Mesodermal cell (in vitro differentiated cells): Measurements from ENCODE around the gene SCUBE2.

Source experiments
- H3K27ac ChIP-seq: 2 replicates; pipeline ENCODE4 v1.7.0; 2013; ENCODE audit warnings: mild to moderate bottlenecking, low read depth, low read length, moderate library complexity; ENCODE audit not compliant: severe bottlenecking
- H3K36me3 ChIP-seq: 2 replicates; pipeline ENCODE4 v1.7.1; 2013; ENCODE audit warnings: mild to moderate bottlenecking, low read length, moderate library complexity; ENCODE audit not compliant: control insufficient read depth, insufficient read depth
- H3K4me1 ChIP-seq: one replicate; pipeline ENCODE4 v1.7.1; 2013; ENCODE audit warnings: mild to moderate bottlenecking, low read length; ENCODE audit not compliant: insufficient read depth, control insufficient read depth, poor library complexity, severe bottlenecking
- H3K4me3 ChIP-seq: 2 replicates; pipeline ENCODE4 v1.7.0; 2013; ENCODE audit warnings: low read length, control low read depth, mild to moderate bottlenecking; ENCODE audit not compliant: insufficient read depth, poor library complexity, severe bottlenecking; ENCODE audit errors: extremely low read depth
- H3K9me3 ChIP-seq: 2 replicates; pipeline ENCODE4 v1.7.1; 2013; ENCODE audit warnings: mild to moderate bottlenecking, low read length, moderate library complexity; ENCODE audit not compliant: control insufficient read depth
- WGBS, 2 experiments: methylation state at CpG; one replicate each; pipeline ENCODE4 v1.1.5; 2013; ENCODE audit warnings: missing lambda C conversion rate in 2 of 2; ENCODE audit not compliant: insufficient coverage in 2 of 2; 5-methylcytosine and 5-hydroxymethylcytosine counted together

The SCUBE2 gene

GRCh38 chr11:9040410-9040809 lies 51.0 kb downstream of the SCUBE2 start:
- no peaks in the 10 kb centered on the region for H3K9me3 ChIP-seq
- H3K36me3 ChIP-seq, result no peaks in the 10 kb centered on the region
- no peak overlapping the region for H3K27ac ChIP-seq
- 96 to 100% methylated on average over 6 to 9 of the region's 10 CpGs for WGBS, 2 experiments
- H3K4me3 ChIP-seq, result no peak overlapping the region
- no peaks in the 10 kb centered on the region for H3K4me1 ChIP-seq

- Histone ChIP-seq H3K4me1 (no peaks in the 10 kb centered on the region), H3K27ac (no peak overlapping the region), H3K36me3 (no peaks in the 10 kb centered on the region), H3K4me3 (no peak overlapping the region), H3K9me3 (no peaks in the 10 kb centered on the region)
- WGBS, 2 experiments, result 88 to 97% methylated on average over 16 of the region's 19 CpGs
Measured at GRCh38 chr11:9039863-9040262, 51.5 kb downstream of the SCUBE2 start.

DNA sequence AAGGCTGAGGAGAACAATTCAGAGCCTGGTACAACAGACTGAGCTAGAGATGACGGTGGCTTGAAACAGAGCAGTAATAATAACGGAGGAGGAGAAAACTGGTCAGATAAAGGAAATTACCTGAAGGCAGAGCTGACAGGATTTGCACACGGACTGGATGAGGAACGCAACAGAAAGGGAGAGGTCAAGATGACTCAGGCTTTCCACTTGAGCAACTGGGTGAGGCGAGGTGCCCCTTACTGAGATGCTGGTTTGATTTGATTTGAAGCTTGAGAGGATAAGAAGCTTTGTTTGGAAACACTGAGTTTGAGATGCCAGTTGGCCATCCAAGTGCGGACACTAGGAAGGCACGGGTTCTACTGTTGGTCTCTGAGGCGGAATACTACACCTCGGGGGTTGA lies 52.2 kb downstream of the SCUBE2 start:
- Histone ChIP-seq H3K27ac (no peak overlapping the region), H3K36me3 (no peaks in the 10 kb centered on the region), H3K9me3 (no peaks in the 10 kb centered on the region), H3K4me3 (no peak overlapping the region), H3K4me1 (no peaks in the 10 kb centered on the region)
- 94 to 96% methylated on average over 9 of the region's 9 CpGs for WGBS, 2 experiments

DNA sequence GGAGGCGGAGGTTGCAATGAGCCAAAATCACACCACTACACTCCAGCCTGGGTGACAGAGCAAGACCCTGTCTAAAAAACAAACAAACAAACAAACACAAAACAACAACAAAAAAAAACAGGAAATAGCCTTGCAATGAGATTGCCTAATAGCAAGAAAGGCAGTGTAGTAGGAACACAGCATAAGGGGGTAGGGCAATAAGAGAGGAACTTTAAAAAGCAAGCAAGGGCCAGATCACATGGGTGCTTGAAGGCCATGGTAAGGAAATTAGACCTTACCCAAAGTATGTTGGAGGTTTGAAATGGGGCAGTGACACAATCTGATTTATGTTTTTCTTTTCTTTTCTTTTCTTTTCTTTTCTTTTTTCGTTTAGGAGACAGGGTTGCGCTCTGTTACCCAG lies 52.9 kb downstream of the SCUBE2 start:
- no peaks in the 10 kb centered on the region for H3K9me3 ChIP-seq
- H3K36me3 ChIP-seq, result no peaks in the 10 kb centered on the region
- no peak overlapping the region for H3K27ac ChIP-seq
- 80% methylated on average over 1 to 2 of the region's 3 CpGs for WGBS, 2 experiments
- no peaks in the 10 kb centered on the region for H3K4me1 ChIP-seq
- no peak overlapping the region for H3K4me3 ChIP-seq

- Histone ChIP-seq H3K27ac (no peak overlapping the region), H3K4me3 (no peak overlapping the region), H3K36me3 (no peaks in the 10 kb centered on the region), H3K9me3 (no peaks in the 10 kb centered on the region), H3K4me1 (no peaks in the 10 kb centered on the region)
- WGBS, 2 experiments, result 88% methylated on average over 1 of the region's 1 CpG; no CpG with 5 or more reads in 1 of the 2 experiments
Measured at GRCh38 chr11:9037963-9038362, 53.4 kb downstream of the SCUBE2 start.

DNA sequence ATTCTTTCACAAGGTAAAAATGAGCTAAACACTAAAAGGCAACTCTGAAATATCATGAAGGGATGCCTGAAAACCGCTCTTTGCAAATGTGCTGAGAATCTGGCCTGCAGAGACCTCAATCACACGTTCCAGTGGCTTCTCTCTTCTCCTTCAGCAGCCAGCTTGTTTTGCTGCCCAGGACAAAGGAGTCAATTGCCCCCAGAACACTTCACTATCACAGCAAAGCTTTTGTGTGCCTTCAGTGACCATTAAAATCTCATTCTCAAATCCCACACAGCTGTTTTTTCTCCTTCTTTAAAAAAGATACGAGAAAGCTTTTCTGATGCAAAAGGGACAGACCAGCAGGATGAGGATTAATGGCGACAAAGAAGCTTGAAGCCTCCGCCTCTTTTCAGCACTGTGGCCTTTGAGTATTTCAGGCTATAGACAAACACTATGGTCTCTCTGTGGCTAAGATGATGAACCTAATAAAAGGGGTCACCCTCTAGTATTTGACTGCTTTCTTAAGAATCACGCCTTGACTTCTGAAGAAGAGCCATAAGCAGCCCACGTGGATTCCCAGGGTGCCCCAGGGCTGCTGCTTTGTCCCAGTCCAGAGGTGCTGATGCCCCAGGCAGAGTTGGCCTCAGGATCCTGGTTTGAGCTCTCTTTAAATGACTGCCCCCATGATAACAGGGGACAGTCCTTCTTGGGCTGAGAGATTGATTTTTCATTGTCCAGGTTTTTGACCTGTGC lies 54.2 kb downstream of the SCUBE2 start:
- Histone ChIP-seq H3K27ac (no peak overlapping the region), H3K4me3 (no peak overlapping the region), H3K36me3 (no peaks in the 10 kb centered on the region), H3K4me1 (no peaks in the 10 kb centered on the region), H3K9me3 (no peaks in the 10 kb centered on the region)
- WGBS, 2 experiments, result 63 to 67% methylated on average over 6 of the region's 7 CpGs

- Histone ChIP-seq H3K4me1 (peaks cover 9% of the 10 kb centered on the region), H3K9me3 (no peaks in the 10 kb centered on the region), H3K27ac (no peak overlapping the region), H3K4me3 (no peak overlapping the region), H3K36me3 (no peaks in the 10 kb centered on the region)
- WGBS, 2 experiments, result 71 to 89% methylated on average over 5 of the region's 5 CpGs
Measured at GRCh38 chr11:9030601-9031000, 60.8 kb downstream of the SCUBE2 start.

DNA sequence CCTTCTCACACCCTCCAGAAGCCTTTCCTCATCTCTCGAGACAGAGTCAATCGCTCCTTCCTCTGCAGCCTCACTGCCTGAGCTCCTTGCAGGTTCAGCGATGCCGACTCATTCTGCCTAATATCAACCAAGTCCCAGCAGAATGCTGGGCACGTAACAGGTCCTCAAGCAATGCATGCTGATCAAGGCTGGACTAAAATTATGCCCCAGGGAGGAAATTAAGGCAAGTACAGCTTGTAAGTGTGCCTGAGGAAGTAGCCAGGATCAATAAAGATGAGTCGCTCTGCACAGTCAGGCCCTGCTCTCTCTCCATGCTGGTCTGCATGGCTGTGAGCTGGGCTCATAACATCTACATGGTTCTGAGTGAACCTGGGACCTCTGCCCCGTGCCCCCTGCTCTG lies 62.0 kb downstream of the SCUBE2 start:
- H3K4me1 ChIP-seq, result peaks cover 9% of the 10 kb centered on the region
- H3K36me3 ChIP-seq, result no peaks in the 10 kb centered on the region
- H3K4me3 ChIP-seq, result no peak overlapping the region
- 93% methylated on average over 4 to 6 of the region's 7 CpGs for WGBS, 2 experiments
- H3K9me3 ChIP-seq, result no peaks in the 10 kb centered on the region
- H3K27ac ChIP-seq, result no peak overlapping the region

DNA sequence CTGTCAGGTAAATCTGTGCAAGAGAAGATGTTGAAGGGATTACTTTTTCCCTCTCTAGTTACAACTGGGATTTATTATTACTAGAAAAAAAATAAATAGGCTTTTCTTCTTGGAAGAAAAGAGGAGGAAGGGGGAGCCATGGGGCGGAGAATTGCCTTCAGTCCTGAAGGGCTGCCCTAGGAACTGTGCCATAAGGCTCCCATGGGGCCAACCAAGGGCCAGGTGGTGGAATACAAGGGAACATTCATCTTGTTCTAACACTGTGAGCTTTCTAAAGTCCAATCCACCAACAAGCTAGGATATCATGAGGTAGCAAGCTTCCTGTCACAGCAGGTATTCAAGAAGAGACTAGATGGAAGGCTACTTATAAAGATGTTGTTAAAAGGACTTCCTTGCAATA lies 62.8 kb downstream of the SCUBE2 start:
- no peaks in the 10 kb centered on the region for H3K9me3 ChIP-seq
- H3K27ac ChIP-seq, result no peak overlapping the region
- WGBS, 2 experiments, result no CpG with 5 or more reads among the region's 1 CpG
- H3K4me1 ChIP-seq, result peaks cover 9% of the 10 kb centered on the region
- H3K4me3 ChIP-seq, result no peak overlapping the region
- no peaks in the 10 kb centered on the region for H3K36me3 ChIP-seq

DNA sequence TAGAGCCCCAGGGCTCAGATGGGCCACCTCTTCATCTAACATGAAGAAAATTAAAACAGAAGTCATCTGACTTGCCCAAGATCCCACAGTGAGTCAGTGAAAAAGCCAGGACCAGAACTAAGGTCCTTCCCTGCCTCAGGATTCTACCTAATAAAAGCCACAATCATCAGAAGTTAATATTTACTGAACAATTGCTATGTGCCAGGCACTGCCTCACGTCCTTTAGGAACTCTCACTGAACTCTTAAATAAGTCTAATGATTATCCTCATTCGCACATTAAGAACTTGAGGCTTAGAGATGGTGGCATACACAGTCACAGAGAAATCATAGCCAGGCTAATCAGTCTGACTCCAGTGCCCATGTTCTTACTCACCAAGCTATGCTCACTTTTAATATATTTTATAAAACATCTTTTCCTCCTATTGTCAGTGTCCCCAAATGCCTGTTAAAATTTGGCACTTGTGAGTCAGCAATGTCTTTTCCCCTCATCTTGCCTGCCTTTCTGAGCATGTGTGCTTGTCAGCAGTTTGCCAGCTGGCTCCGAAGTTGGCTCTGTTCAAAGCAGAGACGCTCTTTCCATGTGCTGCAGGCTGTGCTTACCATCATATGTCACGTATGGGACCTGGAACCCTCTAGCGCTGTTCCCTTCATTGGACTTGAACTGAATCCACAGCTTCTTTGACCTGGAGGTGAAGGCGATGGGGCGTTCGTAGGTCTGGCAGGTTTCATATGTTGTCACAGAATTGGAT lies 66.1 kb downstream of the SCUBE2 start:
- H3K4me3 ChIP-seq, result no peak overlapping the region
- WGBS, 2 experiments, result 84 to 90% methylated on average over 7 to 9 of the region's 9 CpGs
- H3K27ac ChIP-seq, result no peak overlapping the region

More for the DNA sequence above, 66.1 kb downstream of the SCUBE2 start:
- H3K9me3 ChIP-seq, result no peaks in the 10 kb centered on the region
- H3K36me3 ChIP-seq, result no peaks in the 10 kb centered on the region
- H3K4me1 ChIP-seq, result peaks cover 12% of the 10 kb centered on the region
